Activated CD4-positive, alpha-beta memory T cell treated with anti-CD3 and anti-CD28 coated beads, Interleukin-2, amount 10 ng/mL, durations not matched to agents 7 days and 5 days (primary cell): ENCODE results near the gene KCNJ10. TPM values are rescaled to one million over a fixed set of nuclear protein-coding genes. Genes with fewer than 3 reads are reported as not detected.

Experiments used
- CTCF ChIA-PET: fragments of 350-600 bp; sonication (Branson Sonifier 250); formaldehyde crosslinking; loops from one replicate; lab custom pipeline; 2021; ENCODE audit warnings: antibody characterized with exemption, inconsistent platforms; lab: Charles Lee
- POLR2A ChIA-PET: fragments of 350-600 bp; sonication (Branson Sonifier 250); formaldehyde crosslinking; loops from one replicate; lab custom pipeline; 2021; ENCODE audit warnings: antibody characterized with exemption; lab: Charles Lee
- DNase-seq: peaks from one replicate; pipeline ENCODE4 v3.0.0-alpha.2; 2020
- H3K27ac Mint-ChIP-seq: one replicate; pipeline ENCODE4 v1.8.0; 2021; ENCODE audit warnings: mild to moderate bottlenecking, mixed read lengths
- H3K27me3 Mint-ChIP-seq: one replicate; pipeline ENCODE4 v1.8.0; 2021; ENCODE audit warnings: mixed read lengths
- H3K36me3 Mint-ChIP-seq: one replicate; pipeline ENCODE4 v1.8.0; 2021; ENCODE audit warnings: low read depth, mixed read lengths
- H3K4me1 Mint-ChIP-seq: one replicate; pipeline ENCODE4 v1.8.0; 2021; ENCODE audit warnings: mixed read lengths
- H3K4me3 Mint-ChIP-seq: one replicate; pipeline ENCODE4 v1.8.0; 2021; ENCODE audit warnings: mild to moderate bottlenecking, mixed read lengths
- H3K9me3 Mint-ChIP-seq: one replicate; pipeline ENCODE4 v1.8.0; 2021; ENCODE audit warnings: mixed read lengths
- total RNA-seq, 2 experiments: library from RNA; stranded (reverse); gene quantifications; one replicate each; pipeline ENCODE4 v1.2.3, GENCODE V29; 2021

KCNJ10 gene
- total RNA-seq, 2 experiments from 2014 or later = not detected

GRCh38 chr1:160090760-160091159 is 20.8 kb upstream of the KCNJ10 start:
- Mint-ChIP-seq H3K9me3 (no peaks in the 10 kb centered on the region), H3K27me3 (no peaks in the 10 kb centered on the region), H3K4me1 (peaks cover 4% of the 10 kb centered on the region), H3K36me3 (peaks cover 3% of the 10 kb centered on the region), H3K4me3 (no peak overlapping the region), H3K27ac (no peak overlapping the region)
- DNase-seq = no peak
- CTCF ChIA-PET = interaction anchor here (1.0 kb wide), 1 partner anchor 151 kb away, joined by 6 read pairs; no protein-coding TSS in a partner anchor
- POLR2A ChIA-PET = no interaction called here

- no peak overlapping the region for H3K27ac Mint-ChIP-seq
- ChIA-PET POLR2A (no interaction called here), CTCF (interaction anchor here (1.0 kb wide), 1 partner anchor 152 kb away, joined by 6 read pairs; no protein-coding TSS in a partner anchor)
- peaks cover 6% of the 10 kb centered on the region for H3K4me1 Mint-ChIP-seq
- no peak for DNase-seq
- no peak overlapping the region for H3K4me3 Mint-ChIP-seq
- H3K9me3 Mint-ChIP-seq = no peaks in the 10 kb centered on the region
- peaks cover 3% of the 10 kb centered on the region for H3K36me3 Mint-ChIP-seq
- no peaks in the 10 kb centered on the region for H3K27me3 Mint-ChIP-seq
These were observed 19.9 kb upstream of the KCNJ10 start for GRCh38 chr1:160089883-160090282.

DNA sequence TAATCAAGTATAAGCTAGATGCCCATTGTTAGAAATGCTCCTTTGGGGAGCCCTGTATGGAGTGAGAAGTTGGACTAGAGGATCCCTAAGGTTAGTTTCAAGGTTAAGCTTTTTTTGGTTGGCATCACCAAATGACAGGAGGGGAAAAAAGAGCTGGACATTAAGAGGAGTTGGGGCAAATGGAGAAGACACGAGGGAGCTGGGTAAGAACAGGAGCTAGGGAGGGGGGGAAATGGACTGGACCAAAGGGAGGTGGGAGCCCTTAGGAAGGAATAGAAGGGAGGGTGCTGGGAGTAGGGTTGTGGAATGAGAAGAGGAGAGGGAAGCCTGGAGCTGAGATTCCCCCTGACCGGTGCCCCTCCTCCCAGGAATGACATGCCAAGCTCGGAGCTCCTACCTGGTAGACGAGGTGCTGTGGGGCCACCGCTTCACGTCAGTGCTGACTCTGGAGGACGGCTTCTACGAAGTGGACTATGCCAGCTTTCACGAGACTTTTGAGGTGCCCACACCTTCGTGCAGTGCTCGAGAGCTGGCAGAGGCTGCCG is 17.2 kb upstream of the KCNJ10 start:
- Mint-ChIP-seq H3K4me1 (peaks cover 9% of the 10 kb centered on the region), H3K36me3 (peaks cover 3% of the 10 kb centered on the region), H3K9me3 (no peaks in the 10 kb centered on the region), H3K27me3 (peaks cover 16% of the 10 kb centered on the region), H3K27ac (no peak overlapping the region), H3K4me3 (no peak overlapping the region)
- ChIA-PET POLR2A (interaction anchor here (0.8 to 3.0 kb wide), 5 partner anchors 9 to 11 kb away, joined by 3 to 14 read pairs (median 6); partner anchors contain the start of gene IGSF8), CTCF (interaction anchor here (0.8 to 8.1 kb wide), 12 partner anchors 9 to 290 kb away, joined by 3 to 84 read pairs (median 8); partner anchors contain the start of genes IGSF8 and KCNJ10)
- no peak for DNase-seq

DNA sequence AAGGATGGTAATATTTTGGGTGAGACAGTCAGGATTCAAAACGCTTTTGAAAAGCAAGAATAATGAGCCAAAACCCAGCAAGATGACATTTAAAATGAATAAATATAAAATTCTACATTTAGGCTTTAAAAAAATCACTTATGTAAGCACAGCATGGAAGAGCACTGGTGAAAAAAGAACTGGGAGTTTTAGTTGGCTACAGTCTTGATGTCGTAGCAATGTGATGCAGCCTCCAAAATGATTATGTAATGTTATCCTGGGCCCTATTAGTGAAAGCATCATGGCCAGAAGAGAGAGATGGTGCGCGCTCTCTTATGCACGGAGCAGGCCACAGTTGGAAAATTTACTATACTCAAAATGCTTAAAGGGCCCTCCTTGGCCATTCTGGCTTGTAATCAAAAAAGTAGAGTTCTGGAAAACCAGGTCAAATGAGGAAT is 16.5 kb upstream of the KCNJ10 start:
- POLR2A ChIA-PET = interaction anchor here (1.1 to 3.0 kb wide), 4 partner anchors 8 to 12 kb away, joined by 3 to 14 read pairs (median 7); partner anchors contain the start of gene IGSF8
- Mint-ChIP-seq H3K36me3 (peaks cover 3% of the 10 kb centered on the region), H3K4me3 (no peak overlapping the region), H3K9me3 (no peaks in the 10 kb centered on the region), H3K27me3 (peaks cover 22% of the 10 kb centered on the region), H3K4me1 (peaks cover 9% of the 10 kb centered on the region), H3K27ac (no peak overlapping the region)
- CTCF ChIA-PET = interaction anchor here (0.8 to 8.1 kb wide), 18 partner anchors 10 to 290 kb away, joined by 3 to 84 read pairs (median 7); partner anchors contain the start of genes IGSF8 and KCNJ10
- no peak for DNase-seq

GRCh38 chr1:160085686-160086455 is 15.9 kb upstream of the KCNJ10 start:
- peak; percentile 77 for DNase-seq
- Mint-ChIP-seq H3K9me3 (no peaks in the 10 kb centered on the region), H3K4me3 (no peak overlapping the region), H3K4me1 (peaks cover 9% of the 10 kb centered on the region), H3K36me3 (peaks cover 3% of the 10 kb centered on the region), H3K27me3 (peaks cover 27% of the 10 kb centered on the region), H3K27ac (no peak overlapping the region)
- CTCF ChIA-PET = interaction anchor here (0.6 to 8.1 kb wide), 36 partner anchors 11 to 293 kb away, joined by 3 to 84 read pairs (median 4); partner anchors contain the start of genes DCAF8, IGSF8, KCNJ10 and PIGM
- POLR2A ChIA-PET = interaction anchor here (1.1 to 3.0 kb wide), 4 partner anchors 9 to 12 kb away, joined by 3 to 14 read pairs (median 7); partner anchors contain the start of gene IGSF8

GRCh38 chr1:160084771-160085321 is 14.9 kb upstream of the KCNJ10 start:
- CTCF ChIA-PET = interaction anchor here (0.6 to 8.1 kb wide), 24 partner anchors 10 to 1290 kb away, joined by 3 to 84 read pairs (median 5); partner anchors contain the start of genes IGSF8, KCNJ10 and PIGM
- no peak overlapping the region for H3K27ac Mint-ChIP-seq

GRCh38 chr1:160083968-160084770 is 14.2 kb upstream of the KCNJ10 start:
- Mint-ChIP-seq H3K36me3 (peaks cover 3% of the 10 kb centered on the region), H3K4me3 (peak overlapping the region; percentile 45), H3K27me3 (peaks cover 43% of the 10 kb centered on the region), H3K4me1 (peaks cover 9% of the 10 kb centered on the region), H3K27ac (no peak overlapping the region), H3K9me3 (no peaks in the 10 kb centered on the region)
- CTCF ChIA-PET = interaction anchor here (0.6 to 8.1 kb wide), 14 partner anchors 10 to 1291 kb away, joined by 3 to 84 read pairs (median 5); partner anchors contain the start of genes IGSF8, KCNJ10 and PIGM
- POLR2A ChIA-PET = interaction anchor here (1.4 to 3.0 kb wide), 2 partner anchors 12 to 14 kb away, joined by 6 to 8 read pairs; partner anchors contain the start of gene IGSF8
- DNase-seq = peak; percentile 74

More at GRCh38 chr1:160084771-160085321, 14.9 kb upstream of the KCNJ10 start:
- no peak for DNase-seq
- POLR2A ChIA-PET = interaction anchor here (1.4 to 3.0 kb wide), 2 partner anchors 11 to 13 kb away, joined by 6 to 8 read pairs; partner anchors contain the start of gene IGSF8
- Mint-ChIP-seq H3K27me3 (peaks cover 37% of the 10 kb centered on the region), H3K9me3 (no peaks in the 10 kb centered on the region), H3K4me3 (no peak overlapping the region), H3K36me3 (peaks cover 3% of the 10 kb centered on the region), H3K4me1 (peaks cover 9% of the 10 kb centered on the region)

- Mint-ChIP-seq H3K9me3 (no peaks in the 10 kb centered on the region), H3K4me3 (no peak overlapping the region), H3K36me3 (peaks cover 3% of the 10 kb centered on the region), H3K27me3 (peaks cover 51% of the 10 kb centered on the region), H3K27ac (no peak overlapping the region), H3K4me1 (peaks cover 9% of the 10 kb centered on the region)
- no peak for DNase-seq
- ChIA-PET CTCF (interaction anchor here (0.6 to 9.7 kb wide), 4 partner anchors 9 to 156 kb away, joined by 3 to 112 read pairs (median 44); partner anchors contain the start of gene IGSF8), POLR2A (no interaction called here)
These were observed 13.0 kb upstream of the KCNJ10 start for GRCh38 chr1:160082926-160083325.

- Mint-ChIP-seq H3K27me3 (peaks cover 52% of the 10 kb centered on the region), H3K4me3 (no peak overlapping the region), H3K4me1 (peaks cover 9% of the 10 kb centered on the region), H3K27ac (no peak overlapping the region), H3K9me3 (no peaks in the 10 kb centered on the region), H3K36me3 (peaks cover 3% of the 10 kb centered on the region)
- ChIA-PET POLR2A (no interaction called here), CTCF (interaction anchor here (0.6 to 9.7 kb wide), 4 partner anchors 14 to 156 kb away, joined by 3 to 112 read pairs (median 44); partner anchors contain the start of gene IGSF8)
- DNase-seq = no peak
These were observed 12.5 kb upstream of the KCNJ10 start for GRCh38 chr1:160082487-160082886.

- H3K27me3 Mint-ChIP-seq = peaks cover 56% of the 10 kb centered on the region
- POLR2A ChIA-PET = no interaction called here
- CTCF ChIA-PET = interaction anchor here (0.9 to 9.7 kb wide), 4 partner anchors 15 to 255 kb away, joined by 3 to 112 read pairs (median 44); partner anchors contain the start of gene IGSF8
- no peaks in the 10 kb centered on the region for H3K36me3 Mint-ChIP-seq
- H3K27ac Mint-ChIP-seq = no peak within 1 kb of the TSS
- peaks cover 9% of the 10 kb centered on the region for H3K4me1 Mint-ChIP-seq
- H3K9me3 Mint-ChIP-seq = no peaks in the 10 kb centered on the region
- no peak within 1 kb of the TSS for H3K4me3 Mint-ChIP-seq
- no peak for DNase-seq
These were observed 11.4 kb upstream of the KCNJ10 start, which contains the start of gene KCNJ9 for GRCh38 chr1:160081261-160081936. KCNJ9 (plus strand) TSS chr1:160081538; CDS start chr1:160084031, 2,493 bp downstream.
